ENCODE data around the gene DNAH6. TPM values are rescaled to one million over a fixed set of nuclear protein-coding genes. Genes with fewer than 3 reads are reported as not detected.
"Not testable (repeated sequence)": the region's sequence is repeated elsewhere in the genome, so short reads cannot be mapped to it uniquely, and the experiment has no call there.

DNAH6 gene
- polyA plus RNA-seq (2013) = 0.21 and 0.36 TPM in 2 replicates

- H3K4ac ChIP-seq (ENCODE audit: low read depth, low read length) = no peak within 1 kb of the TSS
- H3K4me3 ChIP-seq (ENCODE audit: low read depth, low read length) = no peak within 1 kb of the TSS
- H3K18ac ChIP-seq (ENCODE audit: low read length) = no peak within 1 kb of the TSS
- H2AFZ ChIP-seq (ENCODE audit: insufficient read depth, low read length, poor library complexity) = peak within 1 kb of the TSS; percentile 61
- no peaks in the 10 kb centered on the region for H3K36me3 ChIP-seq (ENCODE audit: control insufficient read depth in 1 of 2, insufficient read depth in 2 of 2, low read length in 2 of 2)
- H3K4me1 ChIP-seq (ENCODE audit: control insufficient read depth in 1 of 2, insufficient read depth in 2 of 2, low read length in 2 of 2) = no peaks in the 10 kb centered on the region
- H4K8ac ChIP-seq (ENCODE audit: low read depth, low read length) = no peak within 1 kb of the TSS
- H3K27me3 ChIP-seq (ENCODE audit: insufficient read depth, low read length) = no peaks in the 10 kb centered on the region
- H2BK12ac ChIP-seq (ENCODE audit: low read length) = no peak within 1 kb of the TSS
- no peak within 1 kb of the TSS for H2BK5ac ChIP-seq (ENCODE audit: low read depth, low read length, poor library complexity)
- no peaks in the 10 kb centered on the region for H3K9me3 ChIP-seq (ENCODE audit: insufficient read depth, low read depth, low read length)
- no peak within 1 kb of the TSS for H3K23ac ChIP-seq (ENCODE audit: low read length)
- no peak within 1 kb of the TSS for H3K14ac ChIP-seq (ENCODE audit: low read length)
- peak within 1 kb of the TSS; percentile 76 for H3K4me2 ChIP-seq (ENCODE audit: low read length)
- no CpG with 5 or more reads among the region's 31 CpGs for WGBS (ENCODE audit: extremely low coverage, insufficient coverage, insufficient read length)
- no peak within 1 kb of the TSS for H4K12ac ChIP-seq (ENCODE audit: low read depth, low read length)
- H3K27ac ChIP-seq (ENCODE audit: low read depth, low read length) = no peak within 1 kb of the TSS
- no peak within 1 kb of the TSS for H3K9ac ChIP-seq (ENCODE audit: low read length)
- no peaks in the 10 kb centered on the region for H3K79me1 ChIP-seq (ENCODE audit: low read length)
- H3K79me2 ChIP-seq (ENCODE audit: control insufficient read depth, insufficient read depth, low read length, poor library complexity) = no peaks in the 10 kb centered on the region
- peak; percentile 96 to 97 for DNase-seq
- H2BK120ac ChIP-seq (ENCODE audit: insufficient read depth, low read length, poor library complexity) = no peak within 1 kb of the TSS
- no peak within 1 kb of the TSS for H4K91ac ChIP-seq (ENCODE audit: low read depth, low read length)
- H2AK5ac ChIP-seq (ENCODE audit: low read length) = no peak within 1 kb of the TSS
These were observed at the start of gene DNAH6 for GRCh38 chr2:84516234-84516986. Gene DNAH6 (plus strand): TSS chr2:84516498. CDS start chr2:84517827, 1,329 bp downstream.

GRCh38 chr2:84467389-84467788 lies 48.9 kb upstream of the DNAH6 start:
- no peaks in the 10 kb centered on the region for H3K79me1 ChIP-seq (ENCODE audit: low read length)
- no peak overlapping the region for H2BK120ac ChIP-seq (ENCODE audit: insufficient read depth, low read length, poor library complexity)
- no peak overlapping the region for H3K14ac ChIP-seq (ENCODE audit: low read length)
- H2BK5ac ChIP-seq (ENCODE audit: low read depth, low read length, poor library complexity) = no peak overlapping the region
- no peak overlapping the region for H4K12ac ChIP-seq (ENCODE audit: low read depth, low read length)
- no peak overlapping the region for H3K4me2 ChIP-seq (ENCODE audit: low read length)
- H3K4me3 ChIP-seq (ENCODE audit: low read depth, low read length) = no peak overlapping the region
- H3K9me3 ChIP-seq (ENCODE audit: insufficient read depth, low read depth, low read length) = peaks cover 6% of the 10 kb centered on the region
- H3K27ac ChIP-seq (ENCODE audit: low read depth, low read length) = no peak overlapping the region
- no peak for DNase-seq
- no peak overlapping the region for H3K23ac ChIP-seq (ENCODE audit: low read length)
- no peaks in the 10 kb centered on the region for H3K36me3 ChIP-seq (ENCODE audit: control insufficient read depth in 1 of 2, insufficient read depth in 2 of 2, low read length in 2 of 2)
- H2AK5ac ChIP-seq (ENCODE audit: low read length) = no peak overlapping the region
- H3K4ac ChIP-seq (ENCODE audit: low read depth, low read length) = no peak overlapping the region
- no peaks in the 10 kb centered on the region for H3K4me1 ChIP-seq (ENCODE audit: control insufficient read depth in 1 of 2, insufficient read depth in 2 of 2, low read length in 2 of 2)
- H3K27me3 ChIP-seq (ENCODE audit: insufficient read depth, low read length) = no peaks in the 10 kb centered on the region
- H3K9ac ChIP-seq (ENCODE audit: low read length) = no peak overlapping the region
- H2AFZ ChIP-seq (ENCODE audit: insufficient read depth, low read length, poor library complexity) = no peak overlapping the region
- no peak overlapping the region for H3K18ac ChIP-seq (ENCODE audit: low read length)
- WGBS (ENCODE audit: extremely low coverage, insufficient coverage, insufficient read length) = no CpG with 5 or more reads among the region's 1 CpG
- no peaks in the 10 kb centered on the region for H3K79me2 ChIP-seq (ENCODE audit: control insufficient read depth, insufficient read depth, low read length, poor library complexity)
- no peak overlapping the region for H4K91ac ChIP-seq (ENCODE audit: low read depth, low read length)
- no peak overlapping the region for H2BK12ac ChIP-seq (ENCODE audit: low read length)
- no peak overlapping the region for H4K8ac ChIP-seq (ENCODE audit: low read depth, low read length)

GRCh38 chr2:84472423-84472822 lies 43.9 kb upstream of the DNAH6 start:
- H3K36me3 ChIP-seq (ENCODE audit: control insufficient read depth in 1 of 2, insufficient read depth in 2 of 2, low read length in 2 of 2); H3K14ac ChIP-seq (ENCODE audit: low read length); H2AK5ac ChIP-seq (ENCODE audit: low read length); H3K27me3 ChIP-seq (ENCODE audit: insufficient read depth, low read length); H4K91ac ChIP-seq (ENCODE audit: low read depth, low read length); H4K12ac ChIP-seq (ENCODE audit: low read depth, low read length); H2BK12ac ChIP-seq (ENCODE audit: low read length); H3K9me3 ChIP-seq (ENCODE audit: insufficient read depth, low read depth, low read length); H3K4me3 ChIP-seq (ENCODE audit: low read depth, low read length); H3K4me1 ChIP-seq (ENCODE audit: control insufficient read depth in 1 of 2, insufficient read depth in 2 of 2, low read length in 2 of 2); H2AFZ ChIP-seq (ENCODE audit: insufficient read depth, low read length, poor library complexity); H3K23ac ChIP-seq (ENCODE audit: low read length); H3K79me1 ChIP-seq (ENCODE audit: low read length); H2BK5ac ChIP-seq (ENCODE audit: low read depth, low read length, poor library complexity); H3K79me2 ChIP-seq (ENCODE audit: control insufficient read depth, insufficient read depth, low read length, poor library complexity); H2BK120ac ChIP-seq (ENCODE audit: insufficient read depth, low read length, poor library complexity); H3K27ac ChIP-seq (ENCODE audit: low read depth, low read length); H3K4ac ChIP-seq (ENCODE audit: low read depth, low read length); H3K4me2 ChIP-seq (ENCODE audit: low read length); H3K18ac ChIP-seq (ENCODE audit: low read length); H3K9ac ChIP-seq (ENCODE audit: low read length); H4K8ac ChIP-seq (ENCODE audit: low read depth, low read length): not testable (repeated sequence)
- DNase-seq = peak in 1 of 2 donors; percentile 43
- no CpG with 5 or more reads among the region's 2 CpGs for WGBS (ENCODE audit: extremely low coverage, insufficient coverage, insufficient read length)

- Histone ChIP-seq H3K27me3 (ENCODE audit: insufficient read depth, low read length) (no peaks in the 10 kb centered on the region), H2BK120ac (ENCODE audit: insufficient read depth, low read length, poor library complexity) (no peak overlapping the region), H4K8ac (ENCODE audit: low read depth, low read length) (no peak overlapping the region), H3K9me3 (ENCODE audit: insufficient read depth, low read depth, low read length) (peaks cover 7% of the 10 kb centered on the region), H4K91ac (ENCODE audit: low read depth, low read length) (no peak overlapping the region), H3K4ac (ENCODE audit: low read depth, low read length) (no peak overlapping the region), H3K36me3 (ENCODE audit: control insufficient read depth in 1 of 2, insufficient read depth in 2 of 2, low read length in 2 of 2) (peaks cover 0 to 2% of the 10 kb centered on the region in 2 experiments), H3K14ac (ENCODE audit: low read length) (no peak overlapping the region), H3K23ac (ENCODE audit: low read length) (no peak overlapping the region), H3K4me3 (ENCODE audit: low read depth, low read length) (no peak overlapping the region), H2BK12ac (ENCODE audit: low read length) (no peak overlapping the region), H3K18ac (ENCODE audit: low read length) (no peak overlapping the region), H3K4me1 (ENCODE audit: control insufficient read depth in 1 of 2, insufficient read depth in 2 of 2, low read length in 2 of 2) (no peaks in the 10 kb centered on the region), H2AFZ (ENCODE audit: insufficient read depth, low read length, poor library complexity) (no peak overlapping the region), H2BK5ac (ENCODE audit: low read depth, low read length, poor library complexity) (no peak overlapping the region), H3K27ac (ENCODE audit: low read depth, low read length) (no peak overlapping the region), H3K4me2 (ENCODE audit: low read length) (no peak overlapping the region), H4K12ac (ENCODE audit: low read depth, low read length) (no peak overlapping the region), H2AK5ac (ENCODE audit: low read length) (no peak overlapping the region), H3K9ac (ENCODE audit: low read length) (no peak overlapping the region), H3K79me1 (ENCODE audit: low read length) (no peaks in the 10 kb centered on the region), H3K79me2 (ENCODE audit: control insufficient read depth, insufficient read depth, low read length, poor library complexity) (no peaks in the 10 kb centered on the region)
- no CpG with 5 or more reads among the region's 6 CpGs for WGBS (ENCODE audit: extremely low coverage, insufficient coverage, insufficient read length)
- DNase-seq = peak in 1 of 2 donors; percentile 58
These were observed 43.3 kb upstream of the DNAH6 start for GRCh38 chr2:84472856-84473565.

Data from trophoblast cell (in vitro differentiated cells and primary cell).